HG02642 (cell line): ENCODE measurements around the gene RELB.
"Not testable (repeated sequence)": the region's sequence is repeated elsewhere in the genome, so short reads cannot be mapped to it uniquely, and the experiment has no call there.

Experiments
- ATAC-seq: cut with Tn5 transposase; IDR thresholded peaks from one replicate; pipeline ENCODE4 v1.9.1; 2021; ENCODE audit warnings: mild to moderate bottlenecking; ENCODE audit not compliant: unreplicated experiment, poor library complexity

Gene RELB

GRCh38 chr19:45001087-45001739 is at the start of gene RELB:
TSS of gene RELB (plus strand) at chr19:45001464. CDS start at chr19:45001580, 116 bp downstream.
- ATAC-seq, result peak; percentile 60

- ATAC-seq, result no peak
Measured at GRCh38 chr19:44954278-44954648, 47.0 kb upstream of the RELB start.

GRCh38 chr19:44954649-44955504 is 46.4 kb upstream of the RELB start, which contains the start of gene CLPTM1:
TSS of gene CLPTM1 (plus strand) at chr19:44955380. CDS start at chr19:44955396, 16 bp downstream.
- peak; percentile 83 for ATAC-seq

GRCh38 chr19:44955505-44956439 is 45.5 kb upstream of the RELB start:
- ATAC-seq, result peak; percentile 22

GRCh38 chr19:44957526-44957925 is 43.7 kb upstream of the RELB start:
- no peak for ATAC-seq

- ATAC-seq, result no peak
Measured at GRCh38 chr19:44958090-44958489, 43.2 kb upstream of the RELB start.

- no peak for ATAC-seq
Measured at GRCh38 chr19:44959691-44960090, 41.6 kb upstream of the RELB start.

GRCh38 chr19:44960906-44961728 is 40.1 kb upstream of the RELB start:
- no peak for ATAC-seq

- no peak for ATAC-seq
Measured at GRCh38 chr19:44961821-44962220, 39.4 kb upstream of the RELB start.

GRCh38 chr19:44968118-44968517 is 33.1 kb upstream of the RELB start:
- ATAC-seq, result no peak

GRCh38 chr19:44968670-44969069 is 32.6 kb upstream of the RELB start:
- no peak for ATAC-seq

- ATAC-seq, result no peak
Measured at GRCh38 chr19:44969437-44969836, 31.8 kb upstream of the RELB start.

GRCh38 chr19:44971451-44971850 is 29.8 kb upstream of the RELB start:
- ATAC-seq, result not testable (repeated sequence)

GRCh38 chr19:44972802-44973201 is 28.5 kb upstream of the RELB start:
- no peak for ATAC-seq

- ATAC-seq, result no peak
Measured at GRCh38 chr19:44973982-44974735, 27.1 kb upstream of the RELB start.

GRCh38 chr19:44974857-44975256 is 26.4 kb upstream of the RELB start:
- no peak for ATAC-seq

GRCh38 chr19:44975444-44975843 is 25.8 kb upstream of the RELB start:
- no peak for ATAC-seq

- no peak for ATAC-seq
Measured at GRCh38 chr19:44984005-44984404, 17.3 kb upstream of the RELB start.

GRCh38 chr19:44985445-44985844 is 15.8 kb upstream of the RELB start:
- ATAC-seq, result no peak
